ENCODE results near the gene CCNQ.

DNA sequence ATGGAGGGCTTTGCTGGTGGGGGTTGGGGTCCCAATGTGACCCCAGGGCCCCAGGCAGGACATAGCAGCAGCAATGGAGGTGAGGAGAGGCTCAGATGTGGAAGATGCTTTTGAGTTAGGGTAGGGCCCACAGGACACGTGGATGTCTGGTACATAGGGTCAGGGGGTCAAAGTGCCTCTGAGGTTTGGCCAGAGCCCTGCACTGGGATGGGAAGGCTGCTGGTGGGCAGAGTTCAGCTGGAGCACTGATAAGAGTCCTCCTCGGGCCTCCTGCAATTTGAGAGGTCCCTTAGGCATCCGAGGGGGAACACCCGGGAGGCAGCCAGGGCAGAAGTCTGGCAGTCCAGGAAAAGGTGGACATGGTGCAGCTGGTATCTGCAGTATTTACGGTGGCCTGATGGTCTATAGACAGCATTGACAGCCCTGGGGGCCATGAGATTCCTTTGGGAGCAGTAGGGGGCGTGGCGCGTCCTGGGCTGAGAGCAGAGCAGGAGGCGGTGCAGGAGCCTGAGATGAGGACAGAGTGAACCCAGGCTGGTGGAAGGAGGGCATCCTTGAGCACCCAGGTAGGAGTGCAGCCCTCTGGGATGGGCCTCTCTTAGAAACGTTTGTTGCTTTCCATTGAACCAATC lies 22.6 kb downstream of the CCNQ start:
- TF ChIP-seq, protein P1, sequence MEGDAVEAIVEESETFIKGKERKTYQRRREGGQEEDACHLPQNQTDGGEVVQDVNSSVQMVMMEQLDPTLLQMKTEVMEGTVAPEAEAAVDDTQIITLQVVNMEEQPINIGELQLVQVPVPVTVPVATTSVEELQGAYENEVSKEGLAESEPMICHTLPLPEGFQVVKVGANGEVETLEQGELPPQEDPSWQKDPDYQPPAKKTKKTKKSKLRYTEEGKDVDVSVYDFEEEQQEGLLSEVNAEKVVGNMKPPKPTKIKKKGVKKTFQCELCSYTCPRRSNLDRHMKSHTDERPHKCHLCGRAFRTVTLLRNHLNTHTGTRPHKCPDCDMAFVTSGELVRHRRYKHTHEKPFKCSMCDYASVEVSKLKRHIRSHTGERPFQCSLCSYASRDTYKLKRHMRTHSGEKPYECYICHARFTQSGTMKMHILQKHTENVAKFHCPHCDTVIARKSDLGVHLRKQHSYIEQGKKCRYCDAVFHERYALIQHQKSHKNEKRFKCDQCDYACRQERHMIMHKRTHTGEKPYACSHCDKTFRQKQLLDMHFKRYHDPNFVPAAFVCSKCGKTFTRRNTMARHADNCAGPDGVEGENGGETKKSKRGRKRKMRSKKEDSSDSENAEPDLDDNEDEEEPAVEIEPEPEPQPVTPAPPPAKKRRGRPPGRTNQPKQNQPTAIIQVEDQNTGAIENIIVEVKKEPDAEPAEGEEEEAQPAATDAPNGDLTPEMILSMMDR (conservative IDR thresholded peaks at IDR 0.05; ENCODE audit: low read length): no peak
- no peak for TF ChIP-seq EZH2phosphoT487 (IDR thresholded peaks at IDR 0.05; ENCODE audit: borderline replicate concordance)
